Measurements from ENCODE around the gene KIAA0513. TPM values are rescaled to one million over a fixed set of nuclear protein-coding genes. Genes with fewer than 3 reads are reported as not detected.

The KIAA0513 gene
- total RNA-seq, 1 donor, result 35.1 TPM

GRCh38 chr16:85103114-85104079, 75.8 kb downstream of the KIAA0513 start:
- H4K20me1 ChIP-seq (ENCODE audit: insufficient read depth, low read length), result no peaks in the 10 kb centered on the region
- H3K4me2 ChIP-seq (ENCODE audit: insufficient read depth, low read length), result no peak overlapping the region
- H3K36me3 ChIP-seq (ENCODE audit: insufficient read depth, low read length), result no peaks in the 10 kb centered on the region
- no peaks in the 10 kb centered on the region for H3K4me1 ChIP-seq (ENCODE audit: insufficient read depth, low read length)
- H3K4me3 ChIP-seq (ENCODE audit: insufficient read depth, low read length), result no peak overlapping the region
- H3K27me3 ChIP-seq (ENCODE audit: insufficient read depth, low read length), result peaks cover 12% of the 10 kb centered on the region
- no peak overlapping the region for H2AFZ ChIP-seq (ENCODE audit: low read length)
- TF ChIP-seq CTCF (IDR thresholded peaks at IDR 0.05; ENCODE audit: extremely low read depth, low read depth, low read length), result no peak
- H3K79me2 ChIP-seq (ENCODE audit: insufficient read depth, low read length), result no peaks in the 10 kb centered on the region
- no peaks in the 10 kb centered on the region for H3K9me3 ChIP-seq (ENCODE audit: low read depth, low read length)
- H3K27ac ChIP-seq (ENCODE audit: low read depth, low read length), result no peak overlapping the region
- DNase-seq (ENCODE audit: insufficient read length, low spot score, missing footprints), result peak; percentile 79

- no peak for TF ChIP-seq CTCF (IDR thresholded peaks at IDR 0.05; ENCODE audit: extremely low read depth, low read depth, low read length)
- Histone ChIP-seq H3K9me3 (ENCODE audit: low read depth, low read length) (no peaks in the 10 kb centered on the region), H3K27ac (ENCODE audit: low read depth, low read length) (no peak overlapping the region), H3K4me1 (ENCODE audit: insufficient read depth, low read length) (no peaks in the 10 kb centered on the region), H3K4me3 (ENCODE audit: insufficient read depth, low read length) (no peak overlapping the region), H3K79me2 (ENCODE audit: insufficient read depth, low read length) (no peaks in the 10 kb centered on the region), H3K4me2 (ENCODE audit: insufficient read depth, low read length) (no peak overlapping the region), H3K36me3 (ENCODE audit: insufficient read depth, low read length) (no peaks in the 10 kb centered on the region), H2AFZ (ENCODE audit: low read length) (no peak overlapping the region), H3K27me3 (ENCODE audit: insufficient read depth, low read length) (peaks cover 9% of the 10 kb centered on the region), H4K20me1 (ENCODE audit: insufficient read depth, low read length) (no peaks in the 10 kb centered on the region)
- peak; percentile 56 for DNase-seq (ENCODE audit: insufficient read length, low spot score, missing footprints)
Measured at GRCh38 chr16:85104147-85104546, 76.6 kb downstream of the KIAA0513 start.

GRCh38 chr16:85104821-85105391, 77.3 kb downstream of the KIAA0513 start:
- H2AFZ ChIP-seq (ENCODE audit: low read length), result no peak overlapping the region
- H3K4me2 ChIP-seq (ENCODE audit: insufficient read depth, low read length), result no peak overlapping the region
- no peak for TF ChIP-seq CTCF (IDR thresholded peaks at IDR 0.05; ENCODE audit: extremely low read depth, low read depth, low read length)

GRCh38 chr16:85105475-85105874, 77.9 kb downstream of the KIAA0513 start:
- no peak for TF ChIP-seq CTCF (IDR thresholded peaks at IDR 0.05; ENCODE audit: extremely low read depth, low read depth, low read length)

More at GRCh38 chr16:85104821-85105391, 77.3 kb downstream of the KIAA0513 start:
- no peaks in the 10 kb centered on the region for H3K79me2 ChIP-seq (ENCODE audit: insufficient read depth, low read length)
- no peaks in the 10 kb centered on the region for H3K9me3 ChIP-seq (ENCODE audit: low read depth, low read length)
- H3K27me3 ChIP-seq (ENCODE audit: insufficient read depth, low read length), result peaks cover 9% of the 10 kb centered on the region
- H3K27ac ChIP-seq (ENCODE audit: low read depth, low read length), result no peak overlapping the region
- peak; percentile 76 for DNase-seq (ENCODE audit: insufficient read length, low spot score, missing footprints)
- no peaks in the 10 kb centered on the region for H3K36me3 ChIP-seq (ENCODE audit: insufficient read depth, low read length)
- H4K20me1 ChIP-seq (ENCODE audit: insufficient read depth, low read length), result no peaks in the 10 kb centered on the region
- no peak overlapping the region for H3K4me3 ChIP-seq (ENCODE audit: insufficient read depth, low read length)
- no peaks in the 10 kb centered on the region for H3K4me1 ChIP-seq (ENCODE audit: insufficient read depth, low read length)

More at GRCh38 chr16:85105475-85105874, 77.9 kb downstream of the KIAA0513 start:
- H2AFZ ChIP-seq (ENCODE audit: low read length), result no peak overlapping the region
- no peaks in the 10 kb centered on the region for H3K4me1 ChIP-seq (ENCODE audit: insufficient read depth, low read length)
- H3K9me3 ChIP-seq (ENCODE audit: low read depth, low read length), result no peaks in the 10 kb centered on the region
- no peak overlapping the region for H3K4me2 ChIP-seq (ENCODE audit: insufficient read depth, low read length)
- H3K27ac ChIP-seq (ENCODE audit: low read depth, low read length), result no peak overlapping the region
- peak; percentile 58 for DNase-seq (ENCODE audit: insufficient read length, low spot score, missing footprints)
- no peaks in the 10 kb centered on the region for H4K20me1 ChIP-seq (ENCODE audit: insufficient read depth, low read length)
- H3K27me3 ChIP-seq (ENCODE audit: insufficient read depth, low read length), result peaks cover 9% of the 10 kb centered on the region
- no peak overlapping the region for H3K4me3 ChIP-seq (ENCODE audit: insufficient read depth, low read length)
- no peaks in the 10 kb centered on the region for H3K79me2 ChIP-seq (ENCODE audit: insufficient read depth, low read length)
- H3K36me3 ChIP-seq (ENCODE audit: insufficient read depth, low read length), result no peaks in the 10 kb centered on the region

Measured in osteoblast (primary cell).